Fibroblast of lung (primary cell): ENCODE measurements around the gene TCF12.

Experiments
- CTCF ChIP-seq, 2 donors: IDR thresholded peaks in 1 of 2; conservative IDR thresholded peaks in 1 of 2; 1 replicate in 1 of 2; 2 replicates in 1 of 2; pipeline ENCODE4 v1.5.1; 2011 to 2012; ENCODE audit warnings: low read length in 2 of 2, control low read depth in 1 of 2, inconsistent platforms in 1 of 2, low read depth in 1 of 2, mild to moderate bottlenecking in 1 of 2
- EZH2 ChIP-seq: IDR thresholded peaks from 2 replicates; pipeline ENCODE4 v1.5.1; 2012; ENCODE audit warnings: low read length, control low read depth, mild to moderate bottlenecking; ENCODE audit errors: missing control alignments

DNA sequence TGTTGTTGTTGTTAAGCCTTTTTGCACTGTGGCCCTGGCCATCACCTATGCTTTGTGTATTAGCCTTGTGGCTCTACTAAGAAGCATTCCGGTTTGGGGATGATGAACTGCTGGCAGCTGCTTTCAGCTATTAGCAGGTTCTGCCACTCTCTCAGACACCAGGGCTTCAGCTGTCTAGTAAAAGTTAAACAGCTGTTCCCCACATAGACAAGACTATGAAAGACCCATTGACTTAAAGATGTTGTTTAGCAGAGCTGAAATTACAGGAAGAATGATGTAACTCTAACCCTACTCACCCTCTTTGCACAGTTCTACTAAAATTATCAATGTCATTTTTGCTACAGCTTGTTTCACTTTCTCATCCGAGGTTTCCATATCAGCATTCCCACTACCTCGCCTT is 326.7 kb downstream of the TCF12 start:
- TF ChIP-seq CTCF (conservative IDR thresholded peaks at IDR 0.05 in 1 of 2, IDR thresholded peaks at IDR 0.05 in 1 of 2; ENCODE audit: low read depth in 1 of 2, low read length in 2 of 2) (no peak), EZH2 (no peak)
